HEK293T (cell line): ENCODE measurements around the gene MMP19.

ENCODE experiments used
- ARNT ChIP-seq: fragments of 450-650 bp; IDR thresholded peaks from 2 replicates; pipeline ENCODE4 v1.6.1; 2017; ENCODE audit warnings: mild to moderate bottlenecking
- FOXM1 ChIP-seq: fragments of 450-650 bp; IDR thresholded peaks from 2 replicates; pipeline ENCODE4 v1.6.1; 2017; ENCODE audit warnings: mild to moderate bottlenecking, borderline replicate concordance
- PKNOX1 ChIP-seq: fragments of 450-650 bp; IDR thresholded peaks from 2 replicates; pipeline ENCODE4 v1.6.1; 2016
- SP1 ChIP-seq: fragments of 450-650 bp; IDR thresholded peaks from 2 replicates; pipeline ENCODE4 v1.6.1; 2017

GRCh38 chr12:55818140-55818728, 24.5 kb downstream of the MMP19 start:
- TF ChIP-seq PKNOX1 (no peak), FOXM1 (no peak), ARNT (no peak), SP1 (no peak)
